HepG2 (cell line): ENCODE data around the gene RPL18. TPM values are rescaled to one million over a fixed set of nuclear protein-coding genes. Genes with fewer than 3 reads are reported as not detected.
A peak's percentile ranks its signal among the peaks of the same experiment; 100 is the strongest.

Source experiments
- ATF1 ChIP-seq: IDR thresholded peaks from 2 replicates; pipeline ENCODE4 v1.6.1; 2016; ENCODE audit warnings: mild to moderate bottlenecking, control low read depth
- CHCHD3 ChIP-seq: sonication (generic); formaldehyde crosslinking; IDR thresholded peaks from 2 replicates; pipeline ENCODE4 v1.8.0; 2022; ENCODE audit warnings: mild to moderate bottlenecking, missing genetic modification reagents, moderate library complexity
- ELK4 ChIP-seq: sonication (generic); formaldehyde crosslinking; IDR thresholded peaks from 2 replicates; pipeline ENCODE4 v1.9.0; 2021; ENCODE audit warnings: missing genetic modification reagents, borderline replicate concordance
- NFKBIZ ChIP-seq: IDR thresholded peaks from 2 replicates; pipeline ENCODE4 v1.6.1; 2018; ENCODE audit warnings: missing genetic modification reagents, missing compliant biosample characterization
- NR2C2 ChIP-seq: sonication (generic); formaldehyde crosslinking; IDR thresholded peaks from 2 replicates; pipeline ENCODE4 v1.4.0; 2020; ENCODE audit warnings: missing genetic modification reagents, mild to moderate bottlenecking, moderate library complexity, borderline replicate concordance
- PAF1 ChIP-seq: IDR thresholded peaks from 2 replicates; pipeline ENCODE4 v1.6.1; 2016; ENCODE audit warnings: missing genetic modification reagents, missing compliant biosample characterization
- PPARG ChIP-seq: conservative IDR thresholded peaks from 2 replicates; pipeline ENCODE4 v1.6.1; 2016; ENCODE audit warnings: missing biosample characterization, missing genetic modification reagents
- SETDB1 ChIP-seq: sonication (generic); formaldehyde crosslinking; IDR thresholded peaks from 2 replicates; pipeline ENCODE4 v1.5.1; 2020; ENCODE audit warnings: missing genetic modification reagents, mild to moderate bottlenecking, borderline replicate concordance
- TEAD3 ChIP-seq: optimal IDR thresholded peaks from 2 replicates; pipeline ENCODE3; 2016; ENCODE audit warnings: borderline replicate concordance
- ZFP36L1 ChIP-seq: sonication (generic); formaldehyde crosslinking; IDR thresholded peaks from 2 replicates; pipeline ENCODE4 v1.8.0; 2022; ENCODE audit warnings: mild to moderate bottlenecking, missing genetic modification reagents, moderate library complexity
- ZFP41 ChIP-seq: sonication (generic); formaldehyde crosslinking; IDR thresholded peaks from 2 replicates; pipeline ENCODE4 v1.4.0; 2020; ENCODE audit warnings: mild to moderate bottlenecking, missing genetic modification reagents, borderline replicate concordance
- ZFP91 ChIP-seq: sonication (generic); formaldehyde crosslinking; IDR thresholded peaks from 2 replicates; pipeline ENCODE4 v1.9.0; 2022; ENCODE audit warnings: missing genetic modification reagents, mild to moderate bottlenecking, borderline replicate concordance
- ZFYVE20 ChIP-seq: sonication (generic); formaldehyde crosslinking; IDR thresholded peaks from 2 replicates; pipeline ENCODE4 v1.8.0; 2023; ENCODE audit warnings: low read depth, mild to moderate bottlenecking, moderate library complexity, missing genetic modification reagents, borderline replicate concordance
- ZNF280D ChIP-seq: sonication (generic); formaldehyde crosslinking; IDR thresholded peaks from 2 replicates; pipeline ENCODE4 v1.5.1; 2020; ENCODE audit warnings: mild to moderate bottlenecking, missing genetic modification reagents
- ZNF343 ChIP-seq: sonication (generic); formaldehyde crosslinking; IDR thresholded peaks from 2 replicates; pipeline ENCODE4 v1.4.0; 2020; ENCODE audit warnings: mild to moderate bottlenecking, missing genetic modification reagents
- ZNF574 ChIP-seq: sonication (generic); formaldehyde crosslinking; IDR thresholded peaks from 2 replicates; pipeline ENCODE4 v1.4.0; 2020; ENCODE audit warnings: missing genetic modification reagents
- ZNF576 ChIP-seq: sonication (generic); formaldehyde crosslinking; IDR thresholded peaks from 2 replicates; pipeline ENCODE4 v1.4.0; 2020; ENCODE audit warnings: mild to moderate bottlenecking, missing genetic modification reagents
- ZNF777 ChIP-seq: sonication (generic); formaldehyde crosslinking; IDR thresholded peaks from 2 replicates; pipeline ENCODE4 v1.4.0; 2020; ENCODE audit warnings: missing genetic modification reagents
- ZNF788 ChIP-seq: sonication (generic); formaldehyde crosslinking; IDR thresholded peaks from 2 replicates; pipeline ENCODE4 v1.5.0; 2020; ENCODE audit warnings: mild to moderate bottlenecking, missing genetic modification reagents, borderline replicate concordance
- polyA plus RNA-seq, 8 experiments: library from polyadenylated mRNA; depleted of rRNA in 3 of 8; stranded (reverse) in 7 of 8; unstranded in 1 of 8; fragments of >200 nt; fragmentation: Illumina TruSeq in 4 of 8; extraction: Trizol in 4 of 8; gene quantifications; 2 replicates each; pipeline versions ENCODE4 v1.2.1 to v1.2.3, GENCODE V29; 2011 to 2016; ENCODE audit warnings: low read depth in 4 of 8, missing spikeins in 1 of 8, mixed read lengths in 1 of 8; ENCODE audit not compliant: insufficient read depth in 1 of 8
- total RNA-seq, 5 experiments: library from RNA; depleted of rRNA; stranded (reverse); fragments of >200 nt; fragmentation: Illumina TruSeq; extraction: Trizol; gene quantifications; 2 replicates each; pipeline ENCODE4 v1.2.3, GENCODE V29; 2016; ENCODE audit warnings: low read depth in 1 of 5

The RPL18 gene
- total and polyA plus RNA-seq, 2 of the 13 experiments (the other 11 are each of a cell fraction or from before 2014, with no cell fraction given): 1,485 to 1,639 TPM

- TF ChIP-seq ELK4 (CRISPR knock-in tag): no peak
- TF ChIP-seq PAF1 (CRISPR knock-in tag): no peak
- TF ChIP-seq ZFYVE20: no peak
- TF ChIP-seq NFKBIZ (CRISPR knock-in tag): no peak
- TF ChIP-seq ZNF280D (CRISPR knock-in tag): no peak
- TF ChIP-seq ZNF576 (CRISPR knock-in tag): 0 out of 2 replicates have a peak, but pooled peaks have one; percentile 33
- no peak for TF ChIP-seq ZFP41
- no peak for TF ChIP-seq SETDB1 (CRISPR knock-in tag)
- peak; percentile 62; the same call in 1 of the 2 replicates for TF ChIP-seq ZFP91
- no peak for TF ChIP-seq PPARG (CRISPR knock-in tag)
- TF ChIP-seq NR2C2 (CRISPR knock-in tag): no peak
- TF ChIP-seq ATF1 (CRISPR knock-in tag): no peak
- no peak for TF ChIP-seq TEAD3
- TF ChIP-seq ZNF574 (CRISPR knock-in tag): peak; percentile 71
- no peak for TF ChIP-seq ZNF343
- TF ChIP-seq ZNF777 (CRISPR knock-in tag): no peak
- no peak for TF ChIP-seq CHCHD3 (CRISPR knock-in tag)
- TF ChIP-seq ZNF788 (CRISPR knock-in tag): no peak; the same call in 1 of the 2 replicates
- TF ChIP-seq ZFP36L1 (CRISPR knock-in tag): no peak
Observed at GRCh38 chr19:48646001-48646721, 27.2 kb upstream of the RPL18 start, which contains the start of gene CA11 (continued).
